ENCODE data around the gene ARL8A.

- TF ChIP-seq CTCF (IDR thresholded peaks at IDR 0.05; ENCODE audit: low read length) (no peak), EZH2 (optimal IDR thresholded peaks at IDR 0.05; ENCODE audit: low read depth, low read length) (no peak)
Measured at GRCh38 chr1:202116287-202116686, 28.2 kb downstream of the ARL8A start.
